GM10266 (cell line): ENCODE data around the gene DNPH1.

Source experiments
- DNase-seq: peaks from one replicate; pipeline ENCODE4 v3.0.0; 2012; ENCODE audit errors: extremely low spot score
- CTCF ChIP-seq: IDR thresholded peaks from 2 replicates; pipeline ENCODE4 v1.5.1; 2012; ENCODE audit warnings: mild to moderate bottlenecking, low read depth; ENCODE audit not compliant: control insufficient read depth, insufficient read depth; ENCODE audit errors: missing control alignments

Gene DNPH1

GRCh38 chr6:43257367-43258145 is 28.3 kb upstream of the DNPH1 start:
- DNase-seq, result no peak
- TF ChIP-seq CTCF, result no peak

- no peak for TF ChIP-seq CTCF
- DNase-seq, result no peak
These were observed 27.5 kb upstream of the DNPH1 start for GRCh38 chr6:43256670-43257366.

- TF ChIP-seq CTCF, result no peak
- DNase-seq, result no peak
These were observed 26.2 kb upstream of the DNPH1 start for GRCh38 chr6:43255408-43256054.

GRCh38 chr6:43254846-43255245 is 25.6 kb upstream of the DNPH1 start:
- TF ChIP-seq CTCF, result no peak
- DNase-seq, result no peak

- no peak for TF ChIP-seq CTCF
- no peak for DNase-seq
These were observed 25.0 kb upstream of the DNPH1 start for GRCh38 chr6:43254138-43254817.

- TF ChIP-seq CTCF, result no peak
These were observed 24.1 kb upstream of the DNPH1 start for GRCh38 chr6:43253401-43253800.

More at GRCh38 chr6:43253401-43253800, 24.1 kb upstream of the DNPH1 start:
- DNase-seq, result no peak
